Panc1 (cell line): ENCODE data around the gene OTOG.

ENCODE experiments used
- POLR2AphosphoS5 ChIP-seq: IDR thresholded peaks from 2 replicates; pipeline ENCODE4 v1.6.1; 2012; ENCODE audit warnings: mild to moderate bottlenecking, low read depth, low read length, moderate library complexity
- TF ChIP-seq, protein P1 (sequence below): fragments of 450-650 bp; IDR thresholded peaks from 2 replicates; pipeline ENCODE4 v1.5.1; 2017; ENCODE audit warnings: mild to moderate bottlenecking

DNA sequence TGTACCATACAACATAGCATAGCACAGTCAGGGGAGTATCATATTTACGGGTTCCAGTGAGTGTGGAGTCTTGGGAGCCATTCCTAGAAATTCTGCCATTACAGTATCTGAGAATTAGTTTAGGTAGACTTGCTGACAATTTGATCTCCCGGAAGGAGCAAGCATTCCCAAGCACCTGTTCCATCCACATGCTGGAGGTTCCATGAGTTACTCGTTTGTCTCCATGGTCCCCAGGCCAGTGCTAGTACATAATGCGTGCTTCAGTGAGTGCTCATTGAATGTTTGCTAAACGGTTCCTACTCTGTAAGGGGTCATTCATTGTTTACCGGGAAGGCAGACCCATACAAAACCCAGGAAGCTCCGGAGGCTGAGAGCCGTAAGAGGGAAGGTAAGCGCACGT is 144.9 kb downstream of the OTOG start:
- TF ChIP-seq POLR2AphosphoS5 = no peak
- TF ChIP-seq, protein P1, sequence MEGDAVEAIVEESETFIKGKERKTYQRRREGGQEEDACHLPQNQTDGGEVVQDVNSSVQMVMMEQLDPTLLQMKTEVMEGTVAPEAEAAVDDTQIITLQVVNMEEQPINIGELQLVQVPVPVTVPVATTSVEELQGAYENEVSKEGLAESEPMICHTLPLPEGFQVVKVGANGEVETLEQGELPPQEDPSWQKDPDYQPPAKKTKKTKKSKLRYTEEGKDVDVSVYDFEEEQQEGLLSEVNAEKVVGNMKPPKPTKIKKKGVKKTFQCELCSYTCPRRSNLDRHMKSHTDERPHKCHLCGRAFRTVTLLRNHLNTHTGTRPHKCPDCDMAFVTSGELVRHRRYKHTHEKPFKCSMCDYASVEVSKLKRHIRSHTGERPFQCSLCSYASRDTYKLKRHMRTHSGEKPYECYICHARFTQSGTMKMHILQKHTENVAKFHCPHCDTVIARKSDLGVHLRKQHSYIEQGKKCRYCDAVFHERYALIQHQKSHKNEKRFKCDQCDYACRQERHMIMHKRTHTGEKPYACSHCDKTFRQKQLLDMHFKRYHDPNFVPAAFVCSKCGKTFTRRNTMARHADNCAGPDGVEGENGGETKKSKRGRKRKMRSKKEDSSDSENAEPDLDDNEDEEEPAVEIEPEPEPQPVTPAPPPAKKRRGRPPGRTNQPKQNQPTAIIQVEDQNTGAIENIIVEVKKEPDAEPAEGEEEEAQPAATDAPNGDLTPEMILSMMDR = no peak
